K562 (cell line): ENCODE measurements around the gene PROK1. TPM values are rescaled to one million over a fixed set of nuclear protein-coding genes. Genes with fewer than 3 reads are reported as not detected.
A peak's percentile ranks its signal among the peaks of the same experiment; 100 is the strongest.

ENCODE experiments used
- BACH1 ChIP-seq: fragments of 200-800 bp; sonication (Bioruptor generic); IDR thresholded peaks from 2 replicates; pipeline ENCODE4 v1.6.1; 2016; ENCODE audit warnings: missing genetic modification characterization, missing compliant biosample characterization
- CBFB ChIP-seq: sonication (generic); formaldehyde crosslinking; IDR thresholded peaks from 2 replicates; pipeline ENCODE4 v1.4.0; 2020; ENCODE audit warnings: mild to moderate bottlenecking, missing genetic modification reagents
- DACH1 ChIP-seq: fragments of 450-650 bp; IDR thresholded peaks from 2 replicates; pipeline ENCODE4 v1.6.1; 2018; ENCODE audit not compliant: partially characterized antibody
- ELF1 ChIP-seq: fragments of 200-800 bp; sonication (Bioruptor generic); IDR thresholded peaks from 2 replicates; pipeline ENCODE4 v1.6.1; 2016; ENCODE audit warnings: missing genetic modification characterization, missing compliant biosample characterization
- ERF ChIP-seq: fragments of 450-650 bp; formaldehyde crosslinking; IDR thresholded peaks from 2 replicates; pipeline ENCODE4 v1.4.0; 2020; ENCODE audit warnings: mild to moderate bottlenecking, mixed read lengths
- GATA2 ChIP-seq: sonication (generic); formaldehyde crosslinking; IDR thresholded peaks from 2 replicates; pipeline ENCODE4 v1.4.0; 2020; ENCODE audit warnings: mild to moderate bottlenecking, missing genetic modification reagents
- HSF4 ChIP-seq: fragments of 250-450 bp; sonication (Bioruptor Pico); IDR thresholded peaks from 2 replicates; pipeline ENCODE4 v2.1.2; 2022; ENCODE audit warnings: mild to moderate bottlenecking, moderate library complexity, borderline replicate concordance
- LEF1 ChIP-seq: fragments of 450-650 bp; IDR thresholded peaks from 2 replicates; pipeline ENCODE4 v1.6.1; 2016; ENCODE audit warnings: mild to moderate bottlenecking
- NFE2 ChIP-seq: IDR thresholded peaks from 2 replicates; pipeline ENCODE4 v1.6.1; 2014; ENCODE audit warnings: antibody characterized with exemption, low read depth
- RAD21 ChIP-seq, 2 experiments: fragments of 250-450 bp in 1 of 2; fragments of 450-650 bp in 1 of 2; sonication (Bioruptor Pico) in 1 of 2; formaldehyde crosslinking in 1 of 2; IDR thresholded peaks in 1 of 2; conservative IDR thresholded peaks in 1 of 2; 2 replicates each; pipeline versions ENCODE4 v1.4.0 to v1.8.0; 2020 to 2022; ENCODE audit warnings: mild to moderate bottlenecking in 2 of 2, moderate library complexity in 1 of 2
- RREB1 ChIP-seq: fragments of 250-450 bp; sonication (Bioruptor Pico); IDR thresholded peaks from 2 replicates; pipeline ENCODE4 v1.4.0; 2020
- SMARCA4 ChIP-seq: fragments of 450-650 bp; IDR thresholded peaks from 2 replicates; pipeline ENCODE4 v1.6.1; 2016
- U2AF1 ChIP-seq: fragments of 200-400 bp; formaldehyde crosslinking; optimal IDR thresholded peaks from 2 replicates; pipeline ENCODE3; 2017; ENCODE audit warnings: mild to moderate bottlenecking, low read depth, low read length, moderate library complexity
- ZBTB5 ChIP-seq: fragments of 450-650 bp; IDR thresholded peaks from 2 replicates; pipeline ENCODE4 v1.6.1; 2017; ENCODE audit warnings: antibody characterized with exemption
- ZFP30 ChIP-seq: fragments of 250-450 bp; sonication (Bioruptor Pico); IDR thresholded peaks from 2 replicates; pipeline ENCODE4 v1.8.0; 2022; ENCODE audit warnings: moderate library complexity, mild to moderate bottlenecking, inconsistent platforms, borderline replicate concordance
- ZNF124 ChIP-seq: sonication (generic); formaldehyde crosslinking; IDR thresholded peaks from 2 replicates; pipeline ENCODE4 v1.8.1; 2022; ENCODE audit warnings: missing genetic modification reagents
- polyA plus RNA-seq, 8 experiments: library from polyadenylated mRNA; depleted of rRNA in 4 of 8; stranded (reverse) in 5 of 8; unstranded in 3 of 8; fragments of >200 nt; fragmentation: Nextera tagmentation in 2 of 8; fragmentation: Illumina TruSeq in 1 of 8; extraction: Ambion mirVana in 2 of 8; extraction: Trizol in 1 of 8; gene quantifications; 2 replicates each; pipeline versions ENCODE4 v1.2.1 to v1.2.3, GENCODE V29; 2011 to 2014; ENCODE audit warnings: inconsistent platforms in 1 of 8, missing spikeins in 1 of 8
- total RNA-seq, 7 experiments: library from RNA; depleted of rRNA in 6 of 7; stranded (reverse); fragments of >200 nt in 6 of 7; fragmentation: Illumina TruSeq in 2 of 7; extraction: Trizol in 2 of 7; gene quantifications; 2 replicates each; pipeline versions ENCODE4 v1.2.1 to v1.2.3, GENCODE V29; 2011 to 2021; ENCODE audit warnings: low replicate concordance in 1 of 7
- TF ChIP-seq, protein P1 (sequence below): sonication (generic); IDR thresholded peaks from 2 replicates; pipeline ENCODE4 v1.6.1; 2016
- TF ChIP-seq, protein P2 (sequence below): fragments of 250-450 bp; sonication (Bioruptor Pico); IDR thresholded peaks from 2 replicates; pipeline ENCODE4 v1.5.0; 2021

The PROK1 gene
- total and polyA plus RNA-seq, 9 of the 15 experiments (the other 6 are each of a cell fraction or from before 2014, with no cell fraction given): 0.15 TPM; not detected in 8

- TF ChIP-seq RREB1 (CRISPR knock-in tag): 0 out of 2 replicates have a peak, but pooled peaks have one; percentile 35
- no peak for TF ChIP-seq GATA2 (CRISPR knock-in tag)
- TF ChIP-seq NFE2: peak; percentile 75
- no peak for TF ChIP-seq HSF4 (CRISPR knock-in tag)
- TF ChIP-seq ZBTB5: peak; percentile 70
- peak; percentile 27 for TF ChIP-seq DACH1
- TF ChIP-seq ELF1 (tag): no peak
- TF ChIP-seq ZFP30 (CRISPR knock-in tag): no peak
- TF ChIP-seq LEF1: no peak
- TF ChIP-seq U2AF1: no peak
- peak; percentile 74 for TF ChIP-seq SMARCA4
- TF ChIP-seq CBFB (CRISPR knock-in tag): no peak
- 0 out of 4 replicates have a peak, but pooled peaks of 1 of the 2 experiments have one; percentile 8 for TF ChIP-seq RAD21 (CRISPR knock-in tag; conservative IDR thresholded peaks at IDR 0.05 in 1 of 2, IDR thresholded peaks at IDR 0.05 in 1 of 2)
- TF ChIP-seq, protein P1, sequence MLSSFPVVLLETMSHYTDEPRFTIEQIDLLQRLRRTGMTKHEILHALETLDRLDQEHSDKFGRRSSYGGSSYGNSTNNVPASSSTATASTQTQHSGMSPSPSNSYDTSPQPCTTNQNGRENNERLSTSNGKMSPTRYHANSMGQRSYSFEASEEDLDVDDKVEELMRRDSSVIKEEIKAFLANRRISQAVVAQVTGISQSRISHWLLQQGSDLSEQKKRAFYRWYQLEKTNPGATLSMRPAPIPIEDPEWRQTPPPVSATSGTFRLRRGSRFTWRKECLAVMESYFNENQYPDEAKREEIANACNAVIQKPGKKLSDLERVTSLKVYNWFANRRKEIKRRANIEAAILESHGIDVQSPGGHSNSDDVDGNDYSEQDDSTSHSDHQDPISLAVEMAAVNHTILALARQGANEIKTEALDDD: 0 out of 2 replicates have a peak, but pooled peaks have one; percentile 14
- 0 out of 2 replicates have a peak, but pooled peaks have one; percentile 20 for TF ChIP-seq ERF (CRISPR knock-in tag)
- TF ChIP-seq ZNF124 (CRISPR knock-in tag): no peak
- peak; percentile 90; the same call in 1 of the 2 replicates for TF ChIP-seq BACH1 (tag)
- TF ChIP-seq, protein P2, sequence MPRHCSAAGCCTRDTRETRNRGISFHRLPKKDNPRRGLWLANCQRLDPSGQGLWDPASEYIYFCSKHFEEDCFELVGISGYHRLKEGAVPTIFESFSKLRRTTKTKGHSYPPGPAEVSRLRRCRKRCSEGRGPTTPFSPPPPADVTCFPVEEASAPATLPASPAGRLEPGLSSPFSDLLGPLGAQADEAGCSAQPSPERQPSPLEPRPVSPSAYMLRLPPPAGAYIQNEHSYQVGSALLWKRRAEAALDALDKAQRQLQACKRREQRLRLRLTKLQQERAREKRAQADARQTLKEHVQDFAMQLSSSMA (CRISPR knock-in tag): no peak
These were observed 29.8 kb upstream of the PROK1 start (continued) for GRCh38 chr1:110420874-110421793.
